Esophagus muscularis mucosa (tissue), 4 donors: ENCODE results near the gene BTD. TPM values are rescaled to one million over a fixed set of nuclear protein-coding genes. Genes with fewer than 3 reads are reported as not detected.
"Not testable (repeated sequence)": the region's sequence is repeated elsewhere in the genome, so short reads cannot be mapped to it uniquely, and the experiment has no call there.

Experiments
- DNase-seq: peaks from one replicate; pipeline ENCODE4 v3.0.0-alpha.2; 2017; ENCODE audit errors: extremely low spot score
- H3K27ac ChIP-seq, 4 donors: fragments of 200-600 bp; sonication (generic); replicated peaks in 1 of 4; 1 replicate in 3 of 4; 2 replicates in 1 of 4; pipeline ENCODE4 v1.5.1; 2016 to 2019; ENCODE audit warnings: mild to moderate bottlenecking in 1 of 4
- H3K27me3 ChIP-seq, 4 donors: fragments of 200-600 bp; sonication (generic); one replicate each; pipeline versions ENCODE4 v1.5.1 to v1.6.0; 2016 to 2019
- H3K36me3 ChIP-seq, 4 donors: fragments of 200-600 bp; sonication (generic); one replicate each; pipeline ENCODE4 v1.5.1; 2016 to 2019
- H3K4me1 ChIP-seq, 4 donors: fragments of 200-600 bp; sonication (generic); one replicate each; pipeline ENCODE4 v1.5.1; 2016 to 2019
- H3K4me3 ChIP-seq, 4 donors: fragments of 200-600 bp; sonication (generic); 1 replicate in 2 of 4; 2 replicates in 2 of 4; pipeline ENCODE4 v1.5.1; 2016 to 2019; ENCODE audit warnings: mild to moderate bottlenecking in 4 of 4, moderate library complexity in 1 of 4
- H3K9me3 ChIP-seq, 4 donors: fragments of 200-600 bp; sonication (generic); 1 replicate in 3 of 4; 2 replicates in 1 of 4; pipeline ENCODE4 v1.5.1; 2016 to 2019
- EP300 ChIP-seq: sonication (generic); formaldehyde crosslinking; IDR thresholded peaks from one replicate; pipeline ENCODE4 v1.6.1; 2017; ENCODE audit warnings: antibody characterized with exemption
- POLR2A ChIP-seq: fragments of 450-650 bp; IDR thresholded peaks from one replicate; pipeline ENCODE4 v1.6.1; 2017; ENCODE audit warnings: antibody characterized with exemption, moderate library complexity, mild to moderate bottlenecking, low read depth
- POLR2AphosphoS5 ChIP-seq, 2 donors: sonication (generic); formaldehyde crosslinking; IDR thresholded peaks; one replicate each; pipeline ENCODE4 v1.6.1; 2017; ENCODE audit warnings: antibody characterized with exemption in 2 of 2
- WGBS: methylation state at CpG from one replicate; pipeline ENCODE4 v1.1.5; 2018; 5-methylcytosine and 5-hydroxymethylcytosine counted together
- intact Hi-C: fragments of 100-400 bp; cut with DNase I; formaldehyde crosslinking; loops from one replicate; pipeline ENCODE4 v1.15.1; 2023
- total RNA-seq, 4 donors: library from RNA; depleted of rRNA; stranded (reverse); fragments of >200 nt; gene quantifications; one replicate each; pipeline versions ENCODE4 v1.1.0 to v1.2.1, GENCODE V29; 2016
- TF ChIP-seq, protein P1 (sequence below), 3 experiments: fragments of 200-600 bp in 2 of 3; fragments of 450-650 bp in 1 of 3; sonication (generic) in 2 of 3; IDR thresholded peaks; one replicate each; pipeline ENCODE4 v1.5.1; 2017 to 2019; ENCODE audit warnings: antibody characterized with exemption in 3 of 3, mild to moderate bottlenecking in 2 of 3, moderate library complexity in 1 of 3

BTD gene
- total RNA-seq, 4 donors from 2014 or later: 38.5 to 65.2 (median 41.6) TPM

DNA sequence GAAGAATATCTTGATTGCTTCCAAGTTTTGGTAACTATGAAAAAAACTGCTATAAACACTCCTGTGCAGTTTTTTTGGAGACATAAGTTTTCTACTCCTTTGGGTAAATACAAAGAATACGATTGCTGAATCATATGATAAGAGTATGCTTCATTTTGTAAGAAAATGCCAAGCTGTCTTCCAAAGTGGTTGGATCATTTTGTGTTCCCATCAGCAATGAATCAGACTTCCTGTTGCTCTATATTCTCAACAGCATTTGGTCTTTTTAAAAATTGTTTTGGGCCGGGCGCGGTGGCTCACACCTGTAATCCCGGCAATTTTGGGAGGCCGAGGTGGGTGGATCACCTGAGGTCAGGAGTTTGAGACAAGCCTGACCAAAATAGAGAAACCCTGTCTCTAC, 14.5 kb downstream of the BTD start:
- peaks cover 3 to 39% (median 30%) of the 10 kb centered on the region in 4 donors for H3K4me1 ChIP-seq
- no peak overlapping the region for H3K4me3 ChIP-seq
- no peaks in the 10 kb centered on the region for H3K27me3 ChIP-seq
- no peaks in the 10 kb centered on the region for H3K36me3 ChIP-seq
- no peak for DNase-seq
- no peak overlapping the region for H3K27ac ChIP-seq
- H3K9me3 ChIP-seq: peaks cover 0 to 15% (median 7%) of the 10 kb centered on the region in 4 donors
- intact Hi-C loops: no loop called here
- WGBS: 85% methylated on average over 6 of the region's 6 CpGs
- TF ChIP-seq POLR2AphosphoS5 (IDR thresholded peaks at IDR 0.05) (no peak), EP300 (no peak), POLR2A (no peak)
- TF ChIP-seq, protein P1, sequence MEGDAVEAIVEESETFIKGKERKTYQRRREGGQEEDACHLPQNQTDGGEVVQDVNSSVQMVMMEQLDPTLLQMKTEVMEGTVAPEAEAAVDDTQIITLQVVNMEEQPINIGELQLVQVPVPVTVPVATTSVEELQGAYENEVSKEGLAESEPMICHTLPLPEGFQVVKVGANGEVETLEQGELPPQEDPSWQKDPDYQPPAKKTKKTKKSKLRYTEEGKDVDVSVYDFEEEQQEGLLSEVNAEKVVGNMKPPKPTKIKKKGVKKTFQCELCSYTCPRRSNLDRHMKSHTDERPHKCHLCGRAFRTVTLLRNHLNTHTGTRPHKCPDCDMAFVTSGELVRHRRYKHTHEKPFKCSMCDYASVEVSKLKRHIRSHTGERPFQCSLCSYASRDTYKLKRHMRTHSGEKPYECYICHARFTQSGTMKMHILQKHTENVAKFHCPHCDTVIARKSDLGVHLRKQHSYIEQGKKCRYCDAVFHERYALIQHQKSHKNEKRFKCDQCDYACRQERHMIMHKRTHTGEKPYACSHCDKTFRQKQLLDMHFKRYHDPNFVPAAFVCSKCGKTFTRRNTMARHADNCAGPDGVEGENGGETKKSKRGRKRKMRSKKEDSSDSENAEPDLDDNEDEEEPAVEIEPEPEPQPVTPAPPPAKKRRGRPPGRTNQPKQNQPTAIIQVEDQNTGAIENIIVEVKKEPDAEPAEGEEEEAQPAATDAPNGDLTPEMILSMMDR (IDR thresholded peaks at IDR 0.05): no peak

DNA sequence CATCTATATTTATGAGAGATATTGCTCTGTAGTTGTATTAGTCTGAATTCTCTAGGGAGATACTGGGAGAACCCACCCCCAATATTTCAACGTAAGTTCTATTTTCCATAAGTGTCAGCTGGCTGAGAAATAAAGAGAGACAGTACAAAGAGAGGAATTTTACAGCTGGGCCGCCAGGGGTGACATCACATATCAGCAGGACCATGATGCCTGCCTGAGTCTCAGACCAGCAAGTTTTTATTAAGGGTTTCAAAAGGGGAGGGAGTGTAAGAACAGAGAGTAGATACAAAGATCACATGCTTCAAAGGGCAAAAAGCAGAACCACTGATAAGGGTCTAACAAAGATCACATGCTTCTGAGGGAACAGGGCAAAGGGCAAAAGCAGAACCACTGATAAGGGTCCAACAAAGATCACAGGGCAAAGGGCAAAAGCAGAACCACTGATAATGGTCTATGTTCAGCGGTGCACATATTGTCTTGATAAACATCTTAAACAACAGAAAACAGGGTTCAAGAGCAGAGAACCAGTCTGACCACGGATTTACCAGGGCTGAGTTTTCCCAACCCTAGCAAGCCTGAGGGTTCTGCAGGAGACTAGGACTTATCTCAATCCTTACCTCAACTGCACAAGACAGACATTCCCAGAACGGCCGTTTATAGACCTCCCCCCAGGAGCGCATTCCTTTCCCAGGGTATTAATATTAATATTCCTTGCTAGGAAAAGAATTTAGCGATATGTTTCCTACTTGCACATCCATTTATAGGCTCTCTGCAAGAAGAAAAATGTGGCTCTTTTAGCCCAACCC, 18.3 kb downstream of the BTD start:
- WGBS: 94% methylated on average over 8 of the region's 8 CpGs
- H3K4me3 ChIP-seq: not testable (repeated sequence)

DNA sequence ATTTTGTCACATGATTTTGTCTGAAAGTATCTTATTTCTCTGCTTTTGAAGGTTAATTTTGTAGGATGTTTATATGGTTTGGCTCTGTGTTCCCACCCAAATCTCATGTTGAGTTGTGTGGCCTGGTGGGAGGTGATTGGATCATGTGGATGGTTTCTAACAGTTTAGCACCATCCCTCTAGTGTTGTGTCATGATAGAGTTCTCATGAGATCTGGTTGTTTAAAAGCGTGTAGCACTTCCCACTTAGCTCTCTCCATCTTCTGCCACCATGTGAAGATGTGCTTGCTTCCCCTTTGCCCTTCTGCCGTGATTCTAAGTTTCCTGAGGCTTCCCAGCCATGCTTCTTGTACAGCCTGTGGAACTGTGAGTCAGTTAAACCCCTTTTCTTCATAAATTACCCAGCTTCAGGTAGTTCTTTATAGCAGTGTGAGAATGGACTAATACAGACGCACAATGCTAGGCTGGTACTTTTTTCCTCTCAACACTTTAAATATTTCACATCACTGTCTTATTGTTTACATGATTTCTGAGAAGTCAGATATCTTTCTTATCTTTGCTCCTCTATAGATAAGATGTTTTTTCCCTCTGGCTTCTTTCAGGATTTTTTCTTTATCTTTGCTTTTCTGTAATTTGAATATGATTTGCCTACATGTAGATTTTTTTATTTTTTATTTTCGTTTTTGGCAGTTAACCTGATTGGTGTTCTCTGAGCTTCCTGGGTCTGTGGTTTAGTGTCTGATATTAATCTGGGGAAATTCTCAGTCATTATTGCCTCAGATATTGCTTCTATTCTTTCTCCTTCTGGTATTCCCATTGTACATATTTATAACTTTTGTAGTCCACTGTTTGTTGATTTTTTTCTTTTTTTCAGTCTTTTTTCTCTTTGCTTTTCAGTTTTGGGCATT, 22.2 kb downstream of the BTD start:
- Histone ChIP-seq H3K27ac (no peak overlapping the region), H3K27me3 (no peaks in the 10 kb centered on the region), H3K36me3 (peaks cover 0 to 4% (median 0%) of the 10 kb centered on the region in 4 donors), H3K9me3 (peaks cover 0 to 15% (median 7%) of the 10 kb centered on the region in 4 donors), H3K4me3 (no peak overlapping the region), H3K4me1 (no peaks in the 10 kb centered on the region)
- DNase-seq: no peak
- no peak for TF ChIP-seq EP300
- no peak for TF ChIP-seq POLR2A
- TF ChIP-seq, protein P1 (IDR thresholded peaks at IDR 0.05): no peak
- TF ChIP-seq POLR2AphosphoS5 (IDR thresholded peaks at IDR 0.05): no peak
- intact Hi-C loops: no loop called here
- 81% methylated on average over 4 of the region's 4 CpGs for WGBS

More for the DNA sequence above, 18.3 kb downstream of the BTD start:
- H3K4me1 ChIP-seq, DNase-seq, H3K36me3 ChIP-seq, H3K27me3 ChIP-seq, H3K27ac ChIP-seq, intact Hi-C loops: not testable (repeated sequence)
- peaks cover 0 to 15% (median 7%) of the 10 kb centered on the region in 4 donors for H3K9me3 ChIP-seq

DNA sequence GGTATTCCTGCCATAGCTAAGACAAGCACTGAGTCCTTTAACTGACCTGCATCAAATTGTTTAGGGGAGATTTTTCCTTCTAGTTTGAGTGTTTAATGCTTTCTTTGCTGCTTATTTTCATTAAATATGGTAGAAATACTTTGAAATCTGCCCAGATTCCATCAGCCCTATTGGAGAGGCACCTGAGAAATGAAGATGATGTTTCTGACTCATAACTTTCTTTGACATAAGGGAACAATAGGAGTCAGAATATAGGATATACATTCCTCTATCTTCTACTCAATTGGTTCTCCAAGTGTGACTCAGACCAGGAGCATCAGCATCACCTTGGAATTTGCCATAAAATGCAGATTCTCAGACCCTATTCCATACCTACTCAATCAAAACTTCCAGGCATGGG, 27.4 kb downstream of the BTD start:
- TF ChIP-seq, protein P1 (IDR thresholded peaks at IDR 0.05): no peak
- no peak for TF ChIP-seq EP300
- TF ChIP-seq POLR2AphosphoS5 (IDR thresholded peaks at IDR 0.05): no peak
- no peak for TF ChIP-seq POLR2A
- peaks cover 5 to 41% (median 34%) of the 10 kb centered on the region in 4 donors for H3K4me1 ChIP-seq
- no peak for DNase-seq
- H3K4me3 ChIP-seq: no peak overlapping the region
- no peaks in the 10 kb centered on the region for H3K27me3 ChIP-seq
- intact Hi-C loops: no loop called here
- no peak overlapping the region for H3K27ac ChIP-seq
- no peaks in the 10 kb centered on the region for H3K36me3 ChIP-seq
- no peaks in the 10 kb centered on the region for H3K9me3 ChIP-seq
